Sigmoid colon (tissue), 7 donors: Measurements from ENCODE around the gene ZDHHC1. TPM values are rescaled to one million over a fixed set of nuclear protein-coding genes. Genes with fewer than 3 reads are reported as not detected.

Experiments
- DNase-seq: peaks from one replicate; pipeline ENCODE4 v3.0.0-alpha.2; 2019
- H3K27ac ChIP-seq, 4 donors: fragments of 200-600 bp; sonication (generic); one replicate each; pipeline ENCODE4 v1.5.1; 2016 to 2019; ENCODE audit warnings: mild to moderate bottlenecking in 1 of 4
- H3K27me3 ChIP-seq, 3 donors: fragments of 200-600 bp; sonication (generic); one replicate each; pipeline ENCODE4 v1.5.1; 2019; ENCODE audit warnings: mild to moderate bottlenecking in 1 of 3
- H3K36me3 ChIP-seq, 4 donors: fragments of 200-600 bp; sonication (generic); one replicate each; pipeline ENCODE4 v1.5.1; 2016 to 2019
- H3K4me1 ChIP-seq, 4 donors: fragments of 200-600 bp; sonication (generic); one replicate each; pipeline ENCODE4 v1.5.1; 2017 to 2019
- H3K4me3 ChIP-seq, 4 donors: fragments of 200-600 bp; sonication (generic); one replicate each; pipeline ENCODE4 v1.5.1; 2017 to 2019; ENCODE audit warnings: mild to moderate bottlenecking in 2 of 4, moderate library complexity in 1 of 4
- H3K9me3 ChIP-seq, 4 donors: fragments of 200-600 bp in 3 of 4; sonication (generic) in 3 of 4; one replicate each; pipeline versions ENCODE4 v1.5.1 to v1.6.1; 2013 to 2019
- CTCF ChIP-seq, 4 experiments: fragments of 450-650 bp in 3 of 4; fragments of 200-600 bp in 1 of 4; IDR thresholded peaks; one replicate each; pipeline ENCODE4 v1.5.1; 2016 to 2019; ENCODE audit warnings: antibody characterized with exemption in 4 of 4, mild to moderate bottlenecking in 3 of 4, moderate library complexity in 2 of 4
- EP300 ChIP-seq, 4 donors: sonication (generic); formaldehyde crosslinking; IDR thresholded peaks; one replicate each; pipeline ENCODE4 v1.6.1; 2017; ENCODE audit warnings: antibody characterized with exemption in 4 of 4
- POLR2A ChIP-seq, 2 donors: fragments of 450-650 bp; IDR thresholded peaks; one replicate each; pipeline ENCODE4 v1.6.1; 2016; ENCODE audit warnings: antibody characterized with exemption in 2 of 2, mild to moderate bottlenecking in 2 of 2, moderate library complexity in 2 of 2
- POLR2AphosphoS5 ChIP-seq, 4 donors: sonication (generic); formaldehyde crosslinking; IDR thresholded peaks; one replicate each; pipeline ENCODE4 v1.6.1; 2017; ENCODE audit warnings: antibody characterized with exemption in 4 of 4
- WGBS, 2 donors: extraction: QIAGEN DNeasy Blood & Tissue Kit; methylation state at CpG; one replicate each; pipeline ENCODE4 v1.1.7; 2013; 5-methylcytosine and 5-hydroxymethylcytosine counted together
- intact Hi-C: fragments of 100-400 bp; cut with DNase I; formaldehyde crosslinking; loops from one replicate; pipeline ENCODE4 v1.15.1; 2023
- polyA plus RNA-seq, 3 donors: library from polyadenylated mRNA; stranded (reverse); fragments of 200-250 nt; gene quantifications; one replicate each; pipeline ENCODE4 v1.2.3, GENCODE V29; 2013
- total RNA-seq, 4 donors: library from RNA; depleted of rRNA; stranded (reverse); fragments of >200 nt; gene quantifications; one replicate each; pipeline ENCODE4 v1.1.0, GENCODE V29; 2016
- donor health status: healthy with polysubstance abuse.
- donor health status: Bipolar disorder and iron deficiency.
- donor health status: healthy.

The ZDHHC1 gene
- total and polyA plus RNA-seq, 7 donors, result 4.2 to 18.3 (median 12.7) TPM

DNA sequence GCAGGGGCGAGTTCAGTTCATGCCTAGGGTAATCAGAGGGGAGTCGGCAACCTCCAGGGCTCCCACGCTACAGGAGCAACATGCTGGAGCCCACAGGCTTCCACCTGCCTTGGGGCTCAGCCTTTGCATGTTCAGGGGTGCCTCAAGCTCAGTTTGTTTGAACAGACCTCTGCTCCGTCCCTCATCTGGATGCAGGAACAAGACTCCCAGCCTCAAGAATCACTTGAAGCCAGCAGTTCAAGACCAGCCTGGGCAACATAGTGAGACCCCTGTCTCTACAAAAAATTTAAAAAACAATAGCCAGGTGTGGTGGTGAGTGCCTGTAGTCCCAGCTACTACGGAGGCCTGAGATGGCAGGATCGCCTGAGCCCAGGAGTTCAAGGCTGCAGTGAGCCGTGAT is 9.7 kb upstream of the ZDHHC1 start:
- 70 to 84% methylated on average over 7 of the region's 7 CpGs for WGBS, 2 donors
- H3K27me3 ChIP-seq, result peaks cover 6 to 48% (median 11%) of the 10 kb centered on the region in 3 donors

DNA sequence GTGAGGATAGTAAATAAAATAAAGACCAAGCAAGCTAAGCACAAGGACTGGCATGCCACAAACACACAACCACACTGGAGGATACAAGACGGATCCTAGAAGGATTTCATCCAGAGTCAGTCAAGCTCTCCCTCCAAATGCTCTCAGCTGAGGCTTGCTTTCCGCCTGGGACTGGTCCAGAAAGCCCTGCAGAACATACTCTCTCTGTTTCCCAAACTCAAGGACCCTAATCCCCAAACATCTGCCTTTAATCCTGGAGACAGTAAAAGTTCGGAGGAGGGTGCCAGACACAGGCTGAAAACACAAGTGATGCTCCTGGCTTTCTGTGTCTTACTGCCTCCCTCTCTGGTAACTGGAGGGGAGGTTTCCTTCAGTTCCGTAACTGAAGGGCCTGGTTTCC is 9.3 kb upstream of the ZDHHC1 start:
- no peak for DNase-seq
- Histone ChIP-seq H3K4me3 (no peak overlapping the region), H3K27ac (no peak overlapping the region), H3K27me3 (peaks cover 6 to 48% (median 11%) of the 10 kb centered on the region in 3 donors), H3K36me3 (no peaks in the 10 kb centered on the region), H3K9me3 (no peaks in the 10 kb centered on the region), H3K4me1 (peaks cover 0 to 14% (median 12%) of the 10 kb centered on the region in 4 donors)
- TF ChIP-seq POLR2AphosphoS5 (IDR thresholded peaks at IDR 0.05) (no peak), POLR2A (IDR thresholded peaks at IDR 0.05) (no peak), CTCF (IDR thresholded peaks at IDR 0.05) (no peak), EP300 (IDR thresholded peaks at IDR 0.05) (no peak)
- WGBS, 2 donors, result 59 to 77% methylated on average over 4 of the region's 4 CpGs
- intact Hi-C loops, result no loop called here

More for the DNA sequence above, 9.7 kb upstream of the ZDHHC1 start:
- H3K36me3 ChIP-seq, result no peaks in the 10 kb centered on the region
- intact Hi-C loops, result no loop called here
- TF ChIP-seq POLR2A (IDR thresholded peaks at IDR 0.05), result no peak
- TF ChIP-seq POLR2AphosphoS5 (IDR thresholded peaks at IDR 0.05), result no peak
- TF ChIP-seq CTCF (IDR thresholded peaks at IDR 0.05), result no peak
- no peak for TF ChIP-seq EP300 (IDR thresholded peaks at IDR 0.05)
- no peak overlapping the region for H3K4me3 ChIP-seq
- peaks cover 0 to 18% (median 16%) of the 10 kb centered on the region in 4 donors for H3K4me1 ChIP-seq
- no peaks in the 10 kb centered on the region for H3K9me3 ChIP-seq
- no peak overlapping the region for H3K27ac ChIP-seq
- no peak for DNase-seq

GRCh38 chr16:67425061-67425460 is 8.8 kb upstream of the ZDHHC1 start:
- no peaks in the 10 kb centered on the region for H3K36me3 ChIP-seq
- 48 to 50% methylated on average over 6 of the region's 6 CpGs for WGBS, 2 donors
- no peak for DNase-seq
- peaks cover 2 to 42% (median 7%) of the 10 kb centered on the region in 3 donors for H3K27me3 ChIP-seq
- peaks cover 0 to 8% (median 7%) of the 10 kb centered on the region in 4 donors for H3K4me1 ChIP-seq
- TF ChIP-seq EP300 (IDR thresholded peaks at IDR 0.05) (no peak), POLR2AphosphoS5 (IDR thresholded peaks at IDR 0.05) (no peak), POLR2A (IDR thresholded peaks at IDR 0.05) (no peak), CTCF (IDR thresholded peaks at IDR 0.05) (no peak)
- no peaks in the 10 kb centered on the region for H3K9me3 ChIP-seq
- intact Hi-C loops, result no loop called here
- H3K4me3 ChIP-seq, result no peak overlapping the region
- no peak overlapping the region for H3K27ac ChIP-seq

DNA sequence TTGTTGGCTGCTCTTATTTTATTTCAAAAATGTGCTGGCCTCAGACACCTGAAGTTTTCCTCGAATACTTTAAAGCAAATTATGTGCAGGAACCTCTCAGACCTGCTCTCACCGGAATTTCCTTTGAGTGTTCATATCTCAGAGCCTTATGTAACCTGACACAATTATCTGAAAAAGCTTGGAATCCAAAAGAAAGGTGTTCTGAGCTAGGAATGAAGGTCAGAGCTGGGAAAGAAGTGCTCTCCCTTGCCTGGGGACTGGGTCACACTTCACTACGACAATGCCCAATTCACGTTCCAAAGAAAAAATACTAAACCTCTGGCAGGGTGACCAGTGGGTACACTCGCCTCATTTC is 8.0 kb upstream of the ZDHHC1 start:
- intact Hi-C loops, result no loop called here
- no peak for DNase-seq
- no peak overlapping the region for H3K4me3 ChIP-seq
- H3K27ac ChIP-seq, result no peak overlapping the region
- TF ChIP-seq EP300 (IDR thresholded peaks at IDR 0.05), result no peak
- TF ChIP-seq CTCF (IDR thresholded peaks at IDR 0.05), result no peak
- TF ChIP-seq POLR2A (IDR thresholded peaks at IDR 0.05), result no peak
- TF ChIP-seq POLR2AphosphoS5 (IDR thresholded peaks at IDR 0.05), result no peak
- no peaks in the 10 kb centered on the region for H3K36me3 ChIP-seq
- peaks cover 0 to 36% (median 0%) of the 10 kb centered on the region in 3 donors for H3K27me3 ChIP-seq
- H3K9me3 ChIP-seq, result no peaks in the 10 kb centered on the region
- H3K4me1 ChIP-seq, result peaks cover 0 to 7% (median 5%) of the 10 kb centered on the region in 4 donors
- 52 to 59% methylated on average over 5 of the region's 5 CpGs for WGBS, 2 donors

DNA sequence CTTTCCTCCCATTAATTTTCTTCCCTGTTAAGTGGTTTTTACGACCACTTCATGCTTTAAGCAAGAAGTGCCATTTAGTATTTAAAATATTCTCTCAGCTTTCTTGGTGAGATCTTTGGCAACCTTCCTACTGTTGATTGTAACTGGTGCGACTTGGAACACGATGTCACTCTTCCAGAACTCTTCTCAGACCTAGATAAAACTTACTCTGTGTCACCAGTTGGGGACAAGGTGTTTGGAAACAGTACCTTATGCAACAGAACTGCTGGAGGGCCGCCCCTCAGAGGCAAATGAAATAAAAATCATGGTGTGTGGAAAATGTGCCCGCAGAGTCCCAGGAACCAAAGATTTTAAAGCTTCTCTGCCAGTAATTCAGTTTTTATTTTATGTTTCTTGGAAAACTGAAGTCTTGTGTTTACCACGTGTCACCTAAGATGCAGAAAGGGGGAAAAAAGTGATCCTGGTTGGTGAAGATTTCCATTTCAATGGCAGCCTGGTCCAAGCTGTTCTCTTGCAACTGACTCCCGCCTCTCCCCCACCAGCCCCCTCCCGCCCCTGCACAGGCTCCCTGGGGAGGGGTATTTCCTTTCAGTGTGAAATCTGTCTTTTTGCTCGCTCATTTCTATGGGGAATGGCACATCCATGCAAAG is 7.5 kb upstream of the ZDHHC1 start:
- Histone ChIP-seq H3K4me1 (peaks cover 0 to 7% (median 5%) of the 10 kb centered on the region in 4 donors), H3K27me3 (peaks cover 0 to 31% (median 0%) of the 10 kb centered on the region in 3 donors), H3K27ac (no peak overlapping the region), H3K4me3 (no peak overlapping the region), H3K9me3 (no peaks in the 10 kb centered on the region), H3K36me3 (no peaks in the 10 kb centered on the region)
- intact Hi-C loops, result no loop called here
- no peak for DNase-seq
- WGBS, 2 donors, result 37 to 53% methylated on average over 9 of the region's 9 CpGs
- TF ChIP-seq CTCF (IDR thresholded peaks at IDR 0.05) (no peak), EP300 (IDR thresholded peaks at IDR 0.05) (no peak), POLR2AphosphoS5 (IDR thresholded peaks at IDR 0.05) (no peak), POLR2A (IDR thresholded peaks at IDR 0.05) (no peak)
